ENCODE results near the gene HAUS6.
"Not testable (repeated sequence)": the region's sequence is repeated elsewhere in the genome, so short reads cannot be mapped to it uniquely, and the experiment has no call there.

HAUS6 gene

DNA sequence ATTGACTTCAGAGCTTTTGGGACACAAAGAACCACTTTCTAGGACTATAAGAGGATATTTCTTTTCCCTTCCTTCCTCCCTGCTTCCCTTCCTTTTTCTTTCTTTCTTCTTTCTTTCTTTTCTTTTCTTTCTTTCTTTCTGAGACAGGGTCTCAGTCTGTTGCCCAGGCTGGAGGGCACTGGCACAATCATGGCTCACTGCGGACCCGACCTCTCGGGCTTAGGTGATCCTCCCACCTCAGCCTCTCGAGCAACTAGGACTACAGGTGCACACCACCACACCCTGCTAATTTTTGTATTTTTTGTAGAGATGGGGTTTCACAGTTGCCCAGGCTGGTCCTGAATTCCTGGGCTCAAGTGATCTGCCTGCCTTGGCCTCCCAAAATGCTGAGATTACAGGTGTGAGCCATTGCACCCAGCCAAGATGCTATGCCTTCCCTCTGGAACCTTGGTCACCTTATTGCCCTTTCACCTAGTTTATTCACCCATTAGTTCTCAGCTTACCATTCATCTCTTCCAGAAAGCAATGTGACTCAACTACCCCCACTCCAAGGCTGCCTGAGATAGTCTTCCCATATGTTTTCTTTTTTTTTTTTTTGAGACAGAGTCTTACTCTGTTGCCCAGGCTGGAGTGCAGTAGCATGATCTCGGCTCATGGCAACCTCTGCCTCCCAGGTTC is 14.5 kb upstream of the HAUS6 start:
- no peak for DNase-seq (ENCODE audit: low spot score)

DNA sequence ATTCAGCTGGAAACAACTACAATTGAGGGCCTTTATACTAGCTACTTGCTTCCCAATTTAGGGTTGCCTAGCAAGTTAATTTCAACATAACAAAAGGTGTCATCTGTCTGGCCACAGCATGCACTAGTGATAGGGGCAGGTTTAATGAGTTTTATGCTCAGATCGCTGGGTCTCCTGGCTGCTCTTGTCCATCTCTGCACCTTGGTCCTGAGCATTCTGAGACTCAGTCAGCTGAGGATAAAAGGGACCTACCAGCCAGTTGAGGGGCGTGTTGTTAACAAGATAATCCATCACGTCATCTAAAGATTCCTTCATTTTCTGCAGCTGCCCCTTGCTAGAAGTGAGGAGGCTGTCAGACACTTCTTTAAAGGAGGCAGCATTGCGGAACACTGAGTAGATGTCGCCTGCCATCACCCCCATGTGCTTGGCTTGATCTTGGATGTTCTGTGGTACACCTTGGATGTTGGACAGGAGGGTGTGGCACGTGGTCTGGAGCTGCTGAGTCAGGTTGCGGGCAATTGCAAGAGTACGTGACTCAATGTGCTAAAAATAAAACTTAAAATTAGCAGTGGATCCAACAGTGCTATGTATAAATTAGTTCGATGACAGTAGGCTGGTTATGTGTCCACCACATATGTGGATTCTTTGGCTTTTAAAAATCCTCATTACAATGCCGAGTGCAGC is 13.5 kb upstream of the HAUS6 start:
- no peak for DNase-seq (ENCODE audit: low spot score)

DNA sequence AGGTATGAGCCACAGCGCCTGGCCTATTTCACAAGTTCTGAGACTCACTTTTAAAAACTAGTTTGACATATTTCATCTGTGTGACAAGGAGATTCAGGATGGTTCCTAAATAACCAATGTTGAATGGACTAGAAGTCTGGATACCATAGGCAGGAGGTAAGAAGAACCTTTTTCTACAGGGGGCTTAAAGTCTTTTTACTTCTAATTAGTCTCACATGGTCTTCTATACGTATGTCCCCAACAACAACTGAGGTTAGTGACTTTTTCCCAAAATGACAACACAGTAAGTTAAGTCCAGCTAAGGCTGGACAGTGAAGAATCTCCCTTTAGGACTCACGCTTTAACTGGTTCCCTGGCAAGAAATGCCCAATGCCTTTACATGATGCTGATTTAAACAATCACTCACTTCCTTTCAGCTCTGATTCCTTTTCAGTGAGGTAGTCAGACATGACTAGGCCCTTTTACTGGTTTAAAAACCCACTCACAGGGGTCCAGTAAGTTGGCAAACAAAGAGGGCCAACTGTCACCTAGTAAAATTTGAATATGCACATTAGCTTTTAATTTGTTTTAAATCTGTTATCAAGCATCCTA is 12.1 kb upstream of the HAUS6 start:
- no peak for DNase-seq (ENCODE audit: low spot score)

DNA sequence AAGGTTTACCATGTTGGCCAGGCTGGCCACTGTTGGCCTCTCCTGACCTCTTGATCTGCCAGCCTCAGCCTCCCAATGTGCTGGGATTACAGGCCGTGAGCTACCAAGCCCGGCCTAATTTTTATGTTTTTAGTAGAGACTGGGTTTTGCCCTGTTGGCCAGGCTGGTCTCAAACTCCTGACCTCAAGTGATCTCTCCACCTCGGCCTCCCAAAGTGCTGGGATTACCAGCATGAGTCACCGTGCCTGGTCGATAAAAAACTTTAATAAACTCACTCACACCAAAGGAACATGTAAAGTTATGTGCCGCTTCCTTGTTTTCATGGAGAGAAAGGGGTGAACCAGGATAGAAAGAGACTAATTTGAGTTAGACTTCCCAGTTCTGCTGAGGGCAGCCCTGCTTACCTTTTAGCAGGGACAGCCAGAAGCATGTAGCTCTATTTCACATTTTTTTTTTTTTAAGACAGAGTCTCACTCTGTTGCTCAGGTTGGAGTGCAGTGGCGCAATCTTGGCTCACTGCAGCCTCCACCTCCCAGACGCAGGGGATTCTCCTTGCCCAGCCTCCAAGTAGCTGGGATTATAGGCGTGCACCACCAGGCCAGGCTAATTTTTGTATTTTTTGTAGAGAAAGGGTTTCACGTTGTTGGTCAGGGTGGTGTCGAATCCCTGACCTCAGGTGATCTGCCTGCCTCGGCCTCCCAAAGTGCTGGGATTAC is 11.4 kb upstream of the HAUS6 start:
- DNase-seq (ENCODE audit: low spot score): no peak

DNA sequence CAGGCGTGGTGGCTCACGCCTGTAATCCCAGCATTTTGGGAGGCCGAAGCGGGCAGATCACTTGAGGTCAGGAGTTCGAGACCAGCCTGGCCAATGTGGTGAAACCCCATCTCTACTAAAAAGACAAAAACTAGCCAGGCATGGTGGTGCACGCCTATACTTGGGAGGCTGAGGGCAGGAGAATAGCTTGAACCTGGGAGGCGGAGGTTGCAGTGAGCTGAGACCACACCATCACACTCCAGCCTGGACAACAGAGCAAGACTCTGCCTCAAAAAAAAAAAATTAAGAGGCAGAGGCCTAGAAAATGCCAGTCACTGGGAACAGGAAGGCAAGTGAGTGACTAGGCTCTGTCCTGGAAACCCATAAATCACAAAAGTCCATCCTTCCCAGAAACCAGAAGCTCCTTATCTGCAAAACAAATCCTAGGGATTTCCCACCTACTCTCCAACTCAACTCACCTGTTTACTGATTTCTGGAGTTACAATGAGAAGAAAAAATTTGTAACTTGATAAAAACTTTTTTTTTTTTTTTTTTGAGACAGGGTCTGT is 10.4 kb upstream of the HAUS6 start:
- DNase-seq (ENCODE audit: low spot score): not testable (repeated sequence)

DNA sequence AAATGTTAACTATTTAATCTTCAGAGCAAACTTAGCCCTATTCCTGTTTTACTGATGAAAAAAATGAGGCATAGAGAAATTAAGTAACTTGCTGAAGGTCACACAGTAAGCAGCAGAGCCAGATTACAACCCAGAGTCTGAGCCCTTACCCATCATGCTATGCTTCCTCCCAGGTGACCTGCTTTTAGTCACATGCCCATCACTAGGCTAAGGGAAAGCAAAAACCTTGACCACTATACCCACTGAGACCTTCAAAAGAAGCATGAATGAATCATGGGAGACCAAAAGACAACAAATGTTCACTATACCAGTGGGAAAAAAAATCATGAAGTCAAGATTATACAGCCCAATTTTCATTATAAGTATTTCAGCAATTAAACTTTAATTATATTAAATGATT is 5.3 kb upstream of the HAUS6 start:
- DNase-seq (ENCODE audit: low spot score): no peak

DNA sequence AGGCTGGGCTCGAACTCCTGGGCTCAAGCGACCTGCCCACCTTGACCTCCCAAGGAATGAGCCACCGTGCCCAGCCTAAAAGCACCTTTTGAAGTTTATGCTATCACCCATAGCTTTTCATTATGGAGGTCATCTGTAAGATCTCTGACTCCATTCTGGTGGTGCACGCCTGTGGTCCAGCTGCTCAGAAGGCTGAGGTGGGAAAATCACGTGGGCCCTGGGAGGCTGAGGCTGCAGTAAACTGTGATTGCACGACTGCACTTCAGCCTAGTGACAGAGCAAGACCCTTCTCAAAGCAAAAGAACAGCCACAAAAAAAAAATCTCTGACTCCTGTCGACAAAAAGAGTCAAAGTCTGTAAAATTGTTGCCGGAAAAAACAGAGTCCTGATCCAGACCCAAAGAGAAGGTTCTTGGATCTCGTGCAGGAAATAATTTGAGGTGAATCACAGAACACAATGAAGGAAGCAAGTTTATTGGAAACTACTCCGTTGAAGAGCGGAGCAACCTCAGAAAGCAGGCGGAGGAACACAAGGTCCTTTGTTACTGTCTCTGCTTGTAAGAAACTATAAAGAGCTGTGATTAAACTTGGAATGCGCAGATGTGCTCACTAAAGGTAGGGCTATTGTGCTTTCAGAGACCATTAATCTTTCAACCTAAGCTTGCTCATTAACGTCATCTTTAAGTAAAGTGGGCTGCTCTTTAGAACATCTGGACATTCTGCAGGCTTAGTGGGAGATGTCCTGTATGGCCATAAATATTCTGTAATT is 2.0 kb upstream of the HAUS6 start:
- DNase-seq (ENCODE audit: low spot score): no peak

DNA sequence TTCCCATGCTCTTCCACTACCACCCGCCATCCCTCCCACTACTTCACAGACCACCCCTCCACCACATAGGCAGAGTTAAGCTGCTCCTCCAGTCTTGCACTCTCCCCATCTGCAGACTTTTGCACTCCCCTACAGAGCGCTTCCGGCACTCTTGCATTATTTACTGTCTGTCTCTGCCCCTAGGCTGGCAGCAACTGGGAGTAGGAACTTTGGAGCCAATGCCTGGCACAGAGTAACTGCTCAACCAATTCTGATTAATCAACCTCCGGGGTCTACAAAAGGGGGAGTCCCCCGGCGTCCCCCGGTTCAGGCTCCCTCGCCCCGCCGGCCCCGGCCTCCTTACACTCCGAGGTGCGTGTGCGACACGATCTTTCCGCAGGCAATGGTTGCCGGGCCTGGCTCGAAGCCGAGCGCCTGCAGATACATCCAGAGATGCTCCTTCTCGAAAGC is 498 bp downstream of the HAUS6 start:
- peak; percentile 10 for DNase-seq (ENCODE audit: low spot score)

DNA sequence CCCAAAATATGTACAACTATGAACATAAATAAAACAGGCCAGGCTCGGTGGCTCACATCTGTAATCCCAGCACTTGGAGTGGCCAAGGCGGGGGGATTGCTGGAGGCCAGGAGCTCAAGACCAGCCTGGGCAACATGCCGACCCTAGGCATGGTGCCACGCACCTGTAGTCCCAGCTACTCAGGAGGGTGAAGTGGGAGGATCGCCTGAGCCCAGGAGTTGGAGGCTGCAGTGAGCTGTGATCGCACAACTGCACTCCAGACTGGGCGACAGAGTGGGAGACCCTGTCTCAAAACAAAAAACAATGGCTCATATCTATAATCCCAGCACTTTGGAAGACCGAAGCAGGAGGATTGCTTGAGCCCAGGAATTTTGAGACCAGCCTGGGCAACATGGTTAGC is 1.5 kb downstream of the HAUS6 start:
- no peak for DNase-seq (ENCODE audit: low spot score)

DNA sequence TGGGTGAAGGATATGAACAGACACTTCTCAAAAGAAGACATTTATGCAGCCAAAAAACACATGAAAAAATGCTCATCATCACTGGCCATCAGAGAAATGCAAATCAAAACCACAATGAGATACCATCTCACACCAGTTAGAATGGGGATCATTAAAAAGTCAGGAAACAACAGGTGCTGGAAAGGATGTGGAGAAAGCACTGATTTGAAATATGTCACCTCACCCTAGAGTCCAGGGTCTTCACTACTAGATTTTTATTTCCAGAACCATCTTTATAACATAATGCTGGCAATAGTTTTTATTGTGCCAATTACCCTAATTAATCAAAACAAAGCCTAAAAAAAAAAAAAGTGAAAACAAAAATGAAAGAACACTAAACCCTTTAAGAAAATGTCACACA is 5.3 kb downstream of the HAUS6 start:
- DNase-seq (ENCODE audit: low spot score): not testable (repeated sequence)

DNA sequence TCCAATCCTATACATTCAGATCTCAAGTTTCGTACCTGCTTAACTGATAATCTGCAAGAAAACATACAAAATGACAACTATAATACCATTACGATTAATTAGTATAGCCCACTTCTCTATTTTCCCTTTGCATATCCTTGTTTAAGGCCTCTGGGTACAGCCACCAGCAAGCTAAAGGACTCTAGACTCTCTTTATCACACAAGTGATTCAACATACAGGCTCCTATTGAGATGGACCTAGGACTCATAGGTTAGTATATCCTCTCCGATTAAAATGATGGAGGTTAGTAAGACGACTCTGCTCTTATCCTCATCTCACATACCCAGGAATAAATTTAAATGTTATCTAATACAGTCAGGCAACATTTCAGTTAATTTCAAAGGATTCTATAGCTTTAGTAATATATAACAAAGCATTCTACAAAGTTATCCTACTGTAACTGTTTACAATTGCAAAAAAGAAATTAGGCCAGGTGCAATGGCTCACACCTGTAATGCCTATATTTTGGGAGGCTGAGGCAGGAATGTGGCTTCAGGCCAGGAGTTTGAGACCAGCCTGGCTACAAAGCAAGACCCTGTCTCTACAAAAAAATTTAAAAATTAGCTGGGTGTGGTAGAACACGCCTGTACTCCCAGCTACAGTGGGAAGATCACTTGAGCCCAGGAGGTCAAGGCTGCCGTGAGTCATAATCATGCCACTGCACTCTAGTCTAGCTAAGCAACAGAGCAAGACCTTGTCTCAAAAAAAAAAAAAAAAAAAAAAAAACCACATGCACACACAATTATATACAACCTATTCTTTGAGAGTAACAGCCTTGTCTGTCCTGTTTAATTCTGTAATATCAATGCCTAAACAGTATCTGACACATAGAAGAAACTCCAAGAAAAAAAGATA is 15.4 kb downstream of the HAUS6 start:
- DNase-seq (ENCODE audit: low spot score): no peak

DNA sequence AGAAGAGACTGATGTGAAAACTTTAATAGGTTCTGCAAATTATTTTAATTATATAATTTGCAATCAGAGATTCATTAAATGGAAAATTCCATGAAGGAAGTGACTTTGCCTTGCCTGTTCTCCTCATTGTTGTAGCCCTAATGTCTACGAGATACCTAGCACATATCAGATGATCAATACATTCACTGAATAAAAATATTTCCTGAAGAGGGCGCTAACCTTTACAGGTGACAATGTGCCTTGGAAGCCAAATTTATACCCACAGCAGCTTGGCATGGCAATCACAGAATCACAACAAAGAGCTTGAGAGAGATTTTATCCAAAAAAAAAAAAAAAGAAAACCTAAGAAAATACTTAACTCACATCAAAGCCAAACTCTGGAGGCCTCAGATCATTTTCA is 17.4 kb downstream of the HAUS6 start:
- no peak for DNase-seq (ENCODE audit: low spot score)

DNA sequence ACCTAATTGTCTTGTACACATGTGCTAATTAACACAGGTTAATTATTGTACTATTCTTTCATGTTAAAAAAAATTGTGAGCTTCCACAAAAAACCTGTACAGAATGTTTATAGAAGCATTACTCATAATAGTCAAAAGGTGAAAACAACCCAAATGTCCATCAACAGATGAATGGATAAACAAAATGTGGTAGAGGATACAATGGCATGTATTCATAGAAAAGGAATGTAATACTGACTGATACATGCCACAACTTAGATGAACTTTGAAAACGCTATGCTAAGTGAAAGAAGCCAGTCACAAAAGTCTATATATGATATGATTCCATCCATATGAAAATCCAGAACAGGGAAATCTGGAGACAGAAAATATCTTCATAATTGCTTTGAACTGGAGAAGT is 27.9 kb downstream of the HAUS6 start:
- no peak for DNase-seq (ENCODE audit: low spot score)

DNA sequence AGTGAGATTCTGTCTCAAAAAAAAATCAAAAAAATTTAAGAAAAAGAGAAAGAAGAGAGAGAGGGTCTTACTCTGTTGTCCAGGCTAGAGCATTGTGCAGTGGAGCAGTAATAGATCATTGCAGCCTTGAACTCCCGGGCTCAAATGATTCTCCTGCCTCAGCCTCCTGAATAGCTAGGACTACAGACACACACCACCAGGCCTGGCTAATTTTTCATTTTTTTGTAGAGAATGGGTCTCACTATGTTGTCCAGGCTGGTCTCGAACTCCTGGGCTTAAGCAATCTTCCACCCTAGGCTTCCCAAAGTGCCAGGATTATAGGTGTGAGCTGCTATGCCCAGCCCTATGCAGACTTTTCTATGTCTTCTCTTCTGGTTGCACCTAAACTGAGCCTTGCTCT is 28.5 kb downstream of the HAUS6 start:
- no peak for DNase-seq (ENCODE audit: low spot score)

DNA sequence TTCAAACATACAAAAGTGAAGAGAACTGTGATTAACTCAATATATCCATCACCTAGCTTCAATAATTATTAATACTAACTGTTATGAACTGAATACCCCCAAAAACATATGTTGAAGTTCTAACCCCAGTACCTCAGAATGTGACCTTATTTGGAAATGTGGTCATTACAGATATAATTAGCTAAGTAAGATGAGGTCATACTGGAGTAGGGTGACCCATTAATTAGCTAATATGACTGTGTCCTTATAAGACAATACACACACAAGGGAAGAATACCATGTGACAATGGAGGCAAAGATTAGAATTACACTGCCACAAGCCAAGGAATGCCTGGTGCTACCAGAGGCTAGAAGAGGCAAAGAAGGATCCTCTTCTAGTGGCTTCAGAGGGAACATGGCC is 45.7 kb downstream of the HAUS6 start:
- DNase-seq (ENCODE audit: low spot score): no peak

DNA sequence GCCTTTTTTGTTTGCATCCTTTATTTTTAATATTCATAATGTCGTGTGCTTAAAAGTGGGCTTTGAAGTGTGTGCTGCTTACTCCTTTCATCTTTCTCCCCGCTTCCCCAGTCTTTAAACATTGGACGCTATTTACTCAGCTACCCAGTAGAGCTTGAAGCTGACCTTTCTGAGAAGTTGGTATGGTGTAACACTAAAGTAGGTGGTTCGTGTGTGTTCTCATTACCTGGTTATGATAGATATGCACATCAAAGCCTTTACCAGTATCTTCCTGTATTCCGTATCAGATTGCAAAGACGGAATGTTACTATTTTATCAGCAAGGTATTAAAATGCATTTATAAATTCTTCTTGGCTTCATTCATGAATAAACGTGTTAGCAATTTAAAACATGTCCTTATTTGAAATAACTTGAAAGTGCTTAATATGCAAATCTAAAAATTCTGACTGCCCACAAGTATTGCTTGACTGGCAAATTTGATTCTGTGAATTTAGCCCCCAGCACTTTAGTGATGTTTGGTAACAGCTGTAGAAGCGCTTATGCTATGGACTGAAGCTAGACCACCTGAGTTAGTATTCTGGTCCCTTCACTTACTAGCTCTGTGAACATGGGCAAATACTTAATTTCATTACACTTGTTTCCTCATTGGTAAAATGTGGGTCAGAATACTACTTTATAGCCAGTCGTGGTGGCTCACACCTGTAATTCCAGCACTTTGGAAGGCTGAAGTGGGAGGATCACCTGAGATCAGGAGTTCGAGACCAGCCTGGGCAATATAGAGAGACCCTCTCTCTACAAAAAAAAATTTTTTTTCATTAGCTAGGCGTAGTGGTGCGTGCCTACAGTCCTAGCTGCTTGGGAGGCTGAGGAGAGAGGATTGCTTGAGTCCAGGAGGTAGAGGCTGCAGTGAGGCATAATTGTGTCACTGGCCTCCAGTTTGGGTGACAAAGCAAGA is 51.8 kb downstream of the HAUS6 start:
- no peak for DNase-seq (ENCODE audit: low spot score)

DNA sequence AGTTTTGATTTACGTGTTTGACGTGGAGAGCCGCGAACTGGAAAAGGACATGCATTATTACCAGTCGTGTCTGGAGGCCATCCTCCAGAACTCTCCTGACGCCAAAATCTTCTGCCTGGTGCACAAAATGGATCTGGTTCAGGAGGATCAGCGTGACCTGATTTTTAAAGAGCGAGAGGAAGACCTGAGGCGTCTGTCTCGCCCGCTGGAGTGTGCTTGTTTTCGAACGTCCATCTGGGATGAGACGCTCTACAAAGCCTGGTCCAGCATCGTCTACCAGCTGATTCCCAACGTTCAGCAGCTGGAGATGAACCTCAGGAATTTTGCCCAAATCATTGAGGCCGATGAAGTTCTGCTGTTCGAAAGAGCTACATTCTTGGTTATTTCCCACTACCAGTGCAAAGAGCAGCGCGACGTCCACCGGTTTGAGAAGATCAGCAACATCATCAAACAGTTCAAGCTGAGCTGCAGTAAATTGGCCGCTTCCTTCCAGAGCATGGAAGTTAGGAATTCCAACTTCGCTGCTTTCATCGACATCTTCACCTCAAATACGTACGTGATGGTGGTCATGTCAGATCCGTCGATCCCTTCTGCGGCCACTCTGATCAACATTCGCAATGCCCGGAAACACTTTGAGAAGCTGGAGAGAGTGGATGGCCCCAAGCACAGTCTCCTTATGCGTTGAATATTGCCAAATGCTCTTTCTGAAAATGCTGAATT is 52.6 kb downstream of the HAUS6 start:
- DNase-seq (ENCODE audit: low spot score): peak; percentile 43

DNA sequence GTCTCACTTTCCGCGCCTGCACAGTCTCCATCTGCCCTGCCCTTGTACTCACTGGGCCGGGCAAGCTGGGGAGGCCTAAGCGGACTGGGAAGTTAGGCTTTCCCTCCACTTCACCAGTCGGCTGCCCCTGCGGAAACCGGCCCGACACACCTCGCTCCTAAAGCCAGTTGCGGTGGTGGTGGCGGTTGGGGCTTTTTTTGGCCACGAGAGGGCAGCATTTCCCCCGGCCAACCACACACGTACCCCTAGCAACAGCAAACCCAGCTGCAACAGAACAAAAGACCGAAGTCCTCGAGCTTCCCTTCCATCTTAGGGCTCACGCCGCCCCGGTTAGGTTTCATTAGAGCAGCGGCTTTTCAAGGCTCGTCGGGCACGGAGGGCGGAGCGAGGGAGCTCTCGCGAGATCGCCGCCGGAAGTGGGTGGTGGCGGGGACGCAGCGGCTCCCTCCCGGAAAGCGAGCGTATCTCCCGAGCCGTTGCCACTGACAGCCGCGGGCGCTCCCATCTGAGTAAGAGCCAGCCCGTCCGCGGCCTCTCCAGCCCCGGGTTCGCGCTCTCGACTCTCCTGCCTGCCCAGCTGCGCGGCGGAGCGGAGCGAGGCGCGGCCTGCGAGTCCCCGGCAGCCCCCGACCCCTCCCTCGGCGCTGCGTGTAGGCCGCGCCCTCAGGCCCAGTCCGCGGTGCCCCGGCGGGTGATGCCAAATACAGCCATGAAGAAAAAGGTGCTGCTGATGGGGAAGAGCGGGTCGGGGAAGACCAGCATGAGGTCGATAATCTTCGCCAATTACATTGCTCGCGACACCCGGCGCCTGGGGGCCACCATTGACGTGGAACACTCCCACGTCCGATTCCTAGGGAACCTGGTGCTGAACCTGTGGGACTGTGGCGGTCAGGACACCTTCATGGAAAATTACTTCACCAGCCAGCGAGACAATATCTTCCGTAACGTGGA is 53.5 kb downstream of the HAUS6 start, which contains the start of gene RRAGA:
TSS of gene RRAGA (plus strand) at position 462 of the 951 bp plus-strand sequence. CDS start at position 695, 233 bp downstream.
- DNase-seq (ENCODE audit: low spot score): peak; percentile 95

Data from globus pallidus (tissue), 1 donor.